ENCODE results near the gene UBC. TPM values are rescaled to one million over a fixed set of nuclear protein-coding genes. Genes with fewer than 3 reads are reported as not detected.

UBC gene
- total RNA-seq, 1 donor from 2014 or later = 847 TPM

- peak; percentile 85 for ATAC-seq (ENCODE audit: low read depth)
- ChIA-PET CTCF (interaction anchor here (2.1 kb wide), 1 partner anchor 42 kb away, joined by 7 read pairs; no protein-coding TSS in a partner anchor), POLR2A (interaction anchor here (0.6 to 3.8 kb wide), 14 partner anchors 9 to 399 kb away, joined by 3 to 23 read pairs (median 6); partner anchors contain the start of gene UBC)
- Mint-ChIP-seq H3K9me3 (no peaks in the 10 kb centered on the region), H3K27me3 (no peaks in the 10 kb centered on the region), H3K36me3 (ENCODE audit: low read depth) (peaks cover 1% of the 10 kb centered on the region), H3K27ac (peak within 1 kb of the TSS; percentile 91), H3K4me3 (peak within 1 kb of the TSS; percentile 83), H3K4me1 (peaks cover 40% of the 10 kb centered on the region)
- no peak for TF ChIP-seq CTCF (IDR thresholded peaks at IDR 0.05)
- DNase-seq = peak; percentile 80
- intact Hi-C loops (cut with micrococcal nuclease) = loop anchor here (1.0 to 10.0 kb wide), 5 partner anchors 21 to 299 kb away; partner anchors contain the start of gene NCOR2
These were observed 50.8 kb downstream of the UBC start, which contains the start of gene SCARB1 for GRCh38 chr12:124863416-124864325. TSS of gene SCARB1 (minus strand) at chr12:124863864. CDS start at chr12:124863720, 144 bp downstream.

GRCh38 chr12:124862768-124863415, 51.6 kb downstream of the UBC start:
- peak overlapping the region; percentile 83 for H3K4me3 Mint-ChIP-seq
- ATAC-seq (ENCODE audit: low read depth) (peak; percentile 7), DNase-seq (no peak)
- peaks cover 1% of the 10 kb centered on the region for H3K36me3 Mint-ChIP-seq (ENCODE audit: low read depth)
- CTCF ChIA-PET = interaction anchor here (1.4 to 2.1 kb wide), 3 partner anchors 26 to 89 kb away, joined by 3 to 7 read pairs (median 3); no protein-coding TSS in a partner anchor
- H3K27me3 Mint-ChIP-seq = no peaks in the 10 kb centered on the region
- POLR2A ChIA-PET = interaction anchor here (0.7 to 3.8 kb wide), 11 partner anchors 18 to 89 kb away, joined by 3 to 23 read pairs (median 5); partner anchors contain the start of gene UBC
- intact Hi-C loops (cut with micrococcal nuclease) = loop anchor here (1.0 to 10.0 kb wide), 5 partner anchors 22 to 298 kb away; partner anchors contain the start of gene NCOR2
- no peak for TF ChIP-seq CTCF (IDR thresholded peaks at IDR 0.05)
- H3K4me1 Mint-ChIP-seq = peaks cover 40% of the 10 kb centered on the region
- H3K27ac Mint-ChIP-seq = peak overlapping the region; percentile 80
- H3K9me3 Mint-ChIP-seq = no peaks in the 10 kb centered on the region

DNA sequence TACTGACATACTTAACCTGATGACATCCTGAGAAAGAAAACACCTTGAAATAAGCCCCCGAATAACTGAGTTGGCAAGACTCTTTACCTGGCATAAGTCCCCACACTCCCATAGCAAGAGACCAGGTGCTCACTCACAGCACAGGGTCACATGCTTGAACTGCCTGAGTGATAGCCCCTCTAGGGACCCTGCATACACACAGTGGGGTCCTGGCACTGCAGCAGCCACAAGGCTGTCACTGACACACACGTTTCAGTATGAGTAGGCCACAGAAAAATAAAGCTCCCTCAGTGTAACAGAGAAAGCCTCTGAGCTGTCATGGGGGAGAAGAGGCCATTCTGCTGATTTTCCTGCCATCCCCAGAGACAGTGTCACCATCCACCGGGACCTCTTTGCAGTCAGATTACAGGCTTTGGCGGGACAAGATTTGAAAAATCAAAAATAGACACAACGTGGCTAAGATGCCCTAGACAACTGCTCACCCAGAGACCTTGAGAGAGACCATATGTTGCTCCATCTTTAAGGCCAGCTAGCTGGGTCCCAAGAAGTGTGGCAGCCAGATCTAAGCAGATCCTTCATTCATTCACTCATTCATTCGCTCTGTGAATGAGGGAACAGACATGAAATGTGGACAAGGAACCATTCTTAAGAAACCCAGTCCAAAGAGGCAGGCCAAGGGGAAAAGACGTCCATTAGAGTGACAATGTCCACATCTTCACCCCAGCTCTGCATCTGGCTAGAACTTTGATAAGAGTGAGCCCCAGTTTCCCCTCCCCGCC, 52.4 kb downstream of the UBC start:
- Mint-ChIP-seq H3K9me3 (no peaks in the 10 kb centered on the region), H3K27ac (peak overlapping the region; percentile 80), H3K4me1 (peaks cover 48% of the 10 kb centered on the region), H3K36me3 (ENCODE audit: low read depth) (peaks cover 1% of the 10 kb centered on the region), H3K4me3 (peak overlapping the region; percentile 83), H3K27me3 (no peaks in the 10 kb centered on the region)
- DNase-seq (no peak), ATAC-seq (ENCODE audit: low read depth) (peak; percentile 41)
- POLR2A ChIA-PET = interaction anchor here (0.6 to 3.8 kb wide), 13 partner anchors 18 to 88 kb away, joined by 3 to 23 read pairs (median 5); partner anchors contain the start of gene UBC
- no peak for TF ChIP-seq CTCF (IDR thresholded peaks at IDR 0.05)
- intact Hi-C loops (cut with micrococcal nuclease) = loop anchor here (2.0 to 10.0 kb wide), 3 partner anchors 23 to 297 kb away; partner anchors contain the start of gene NCOR2
- CTCF ChIA-PET = interaction anchor here (1.4 to 2.1 kb wide), 3 partner anchors 27 to 88 kb away, joined by 3 to 7 read pairs (median 3); no protein-coding TSS in a partner anchor

Other genes starting within 250 kb of the UBC start
- 39.3 and 40.8 TPM in 2 replicates for gene SCARB1, start 50.8 kb downstream of the UBC start, total RNA-seq
- 54.1 and 57.1 TPM in 2 replicates for gene DHX37, start 74.5 kb upstream of the UBC start, total RNA-seq
- 14.5 and 14.6 TPM in 2 replicates for gene BRI3BP, start 79.0 kb upstream of the UBC start, total RNA-seq
- 14.9 and 18.7 TPM in 2 replicates for gene AACS, start 150.8 kb upstream of the UBC start, total RNA-seq

Data from activated B cell treated with CpG ODN at 0.5 μM for 24 hours (primary cell).